ENCODE results near the gene MAP3K14.

DNA sequence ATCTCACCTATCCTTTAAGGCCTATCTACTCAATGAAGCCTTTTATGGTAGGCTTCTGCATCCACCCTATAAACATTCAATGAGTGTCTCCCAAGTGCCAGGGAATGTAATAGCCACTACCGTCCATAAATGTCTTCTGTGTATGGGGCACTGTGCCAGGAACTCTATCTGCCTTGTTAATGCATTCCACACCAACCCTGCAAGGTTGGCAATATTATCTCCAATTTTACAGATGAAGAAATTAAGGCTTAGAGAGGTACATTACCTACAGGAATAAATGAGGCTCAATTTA lies 20.0 kb downstream of the MAP3K14 start:
- no peak for TF ChIP-seq EZH2 (optimal IDR thresholded peaks at IDR 0.05; ENCODE audit: low read depth, low read length)
- TF ChIP-seq, protein P1, sequence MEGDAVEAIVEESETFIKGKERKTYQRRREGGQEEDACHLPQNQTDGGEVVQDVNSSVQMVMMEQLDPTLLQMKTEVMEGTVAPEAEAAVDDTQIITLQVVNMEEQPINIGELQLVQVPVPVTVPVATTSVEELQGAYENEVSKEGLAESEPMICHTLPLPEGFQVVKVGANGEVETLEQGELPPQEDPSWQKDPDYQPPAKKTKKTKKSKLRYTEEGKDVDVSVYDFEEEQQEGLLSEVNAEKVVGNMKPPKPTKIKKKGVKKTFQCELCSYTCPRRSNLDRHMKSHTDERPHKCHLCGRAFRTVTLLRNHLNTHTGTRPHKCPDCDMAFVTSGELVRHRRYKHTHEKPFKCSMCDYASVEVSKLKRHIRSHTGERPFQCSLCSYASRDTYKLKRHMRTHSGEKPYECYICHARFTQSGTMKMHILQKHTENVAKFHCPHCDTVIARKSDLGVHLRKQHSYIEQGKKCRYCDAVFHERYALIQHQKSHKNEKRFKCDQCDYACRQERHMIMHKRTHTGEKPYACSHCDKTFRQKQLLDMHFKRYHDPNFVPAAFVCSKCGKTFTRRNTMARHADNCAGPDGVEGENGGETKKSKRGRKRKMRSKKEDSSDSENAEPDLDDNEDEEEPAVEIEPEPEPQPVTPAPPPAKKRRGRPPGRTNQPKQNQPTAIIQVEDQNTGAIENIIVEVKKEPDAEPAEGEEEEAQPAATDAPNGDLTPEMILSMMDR (IDR thresholded peaks at IDR 0.05; ENCODE audit: low read length), result no peak

Data from MM.1S (cell line).